Placental epithelial cell (primary cell): ENCODE data around the gene MAGEB5. TPM values are rescaled to one million over a fixed set of nuclear protein-coding genes. Genes with fewer than 3 reads are reported as not detected.

Source experiments
- total RNA-seq: library from RNA; depleted of rRNA; stranded (reverse); fragments of >200 nt; gene quantifications from 2 replicates; pipeline ENCODE4 v1.2.3, GENCODE V29; 2012

MAGEB5 gene
- total RNA-seq, result not detected in 2 replicates

GRCh38 chrX:26215869-26216268, at the start of gene MAGEB5:
Gene MAGEB5, plus strand, starts transcription at chrX:26216169. Its CDS starts 1,133 bp downstream, at chrX:26217302.

GRCh38 chrX:26192204-26192603, 23.8 kb upstream of the MAGEB5 start, which contains the start of gene MAGEB6:
Gene MAGEB6, plus strand, starts transcription at chrX:26192440. Its CDS starts 1,407 bp downstream, at chrX:26193847.

Other genes with a start within 250 kb of the MAGEB5 start
- not detected in 2 replicates for gene MAGEB18, start 77.8 kb upstream of the MAGEB5 start, total RNA-seq
- not detected in 2 replicates for gene MAGEB6B, start 55.6 kb upstream of the MAGEB5 start, total RNA-seq
- not detected in 2 replicates for gene MAGEB6, start 23.7 kb upstream of the MAGEB5 start, total RNA-seq